Stimulated activated CD4-positive, alpha-beta T cell treated with anti-CD3 and anti-CD28 coated beads, Interleukin-12 subunit alpha, Interleukin-12 subunit beta, amount 100 ng/mL, for 24 hours (primary cell): ENCODE data around the gene RASGRF1.
"Not testable (repeated sequence)": the region's sequence is repeated elsewhere in the genome, so short reads cannot be mapped to it uniquely, and the experiment has no call there.

Experiments
- DNase-seq, 2 experiments: peaks; one replicate each; pipeline ENCODE4 v3.0.0-alpha.2; 2020; ENCODE audit warnings: low read depth in 2 of 2

Gene RASGRF1

DNA sequence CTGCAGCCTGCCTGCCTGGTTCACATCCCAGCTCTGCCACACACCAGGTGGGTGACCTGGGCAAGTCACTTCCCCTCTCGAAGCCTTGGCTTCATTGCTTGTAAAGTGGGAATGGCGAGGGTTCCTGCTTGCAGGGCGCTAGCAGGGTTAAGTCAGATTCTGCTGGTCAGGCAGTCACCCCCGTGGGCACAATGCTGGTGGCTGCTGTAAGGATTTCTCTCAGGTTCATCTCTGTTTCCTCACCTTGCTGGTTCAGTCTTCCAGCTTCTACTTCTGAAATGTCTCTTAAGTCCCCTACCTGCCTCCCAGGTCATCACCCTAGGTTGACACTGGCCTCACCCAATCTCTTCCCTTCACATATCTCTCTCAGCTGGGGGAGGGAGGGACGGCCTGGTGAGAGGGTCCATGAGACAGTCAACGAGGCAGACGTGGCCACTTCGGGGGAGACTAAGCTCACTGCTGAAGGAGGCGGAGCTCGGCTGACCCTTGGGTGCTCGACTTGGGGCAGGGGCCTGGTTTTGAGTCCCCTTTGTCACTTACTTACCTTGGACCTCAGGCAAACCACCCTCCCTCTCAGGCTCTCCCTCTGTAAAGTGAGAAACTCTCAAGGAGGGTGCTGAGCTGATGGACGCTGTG lies 157.3 kb downstream of the RASGRF1 start:
- DNase-seq = no peak

DNA sequence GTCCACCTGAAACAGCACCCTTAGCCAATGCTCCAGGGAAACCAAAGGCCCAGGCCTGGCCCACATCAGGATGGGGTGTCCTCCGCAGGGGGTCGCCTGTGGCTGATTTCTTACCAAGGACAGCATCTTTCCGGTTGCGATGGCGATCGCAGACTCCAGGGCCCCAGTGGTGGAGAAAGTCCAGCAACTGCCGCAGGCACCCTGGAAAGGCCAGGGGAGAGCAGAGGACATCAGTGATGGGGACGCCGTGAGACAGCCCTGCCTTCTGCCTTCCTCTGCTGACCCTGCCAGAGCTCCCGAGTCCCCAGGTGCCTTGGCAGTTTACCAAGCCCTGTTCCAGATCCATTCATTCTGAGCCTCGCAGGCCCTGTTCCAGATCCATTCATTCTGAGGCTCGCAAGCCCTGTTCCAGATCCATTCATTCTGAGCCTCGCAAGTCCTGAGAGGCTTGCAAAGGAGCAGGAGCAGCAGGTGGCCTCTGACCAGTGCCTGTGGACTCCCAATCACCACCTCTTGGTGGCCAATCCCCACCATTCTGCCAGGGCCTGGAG lies 158.2 kb downstream of the RASGRF1 start:
- no peak for DNase-seq

DNA sequence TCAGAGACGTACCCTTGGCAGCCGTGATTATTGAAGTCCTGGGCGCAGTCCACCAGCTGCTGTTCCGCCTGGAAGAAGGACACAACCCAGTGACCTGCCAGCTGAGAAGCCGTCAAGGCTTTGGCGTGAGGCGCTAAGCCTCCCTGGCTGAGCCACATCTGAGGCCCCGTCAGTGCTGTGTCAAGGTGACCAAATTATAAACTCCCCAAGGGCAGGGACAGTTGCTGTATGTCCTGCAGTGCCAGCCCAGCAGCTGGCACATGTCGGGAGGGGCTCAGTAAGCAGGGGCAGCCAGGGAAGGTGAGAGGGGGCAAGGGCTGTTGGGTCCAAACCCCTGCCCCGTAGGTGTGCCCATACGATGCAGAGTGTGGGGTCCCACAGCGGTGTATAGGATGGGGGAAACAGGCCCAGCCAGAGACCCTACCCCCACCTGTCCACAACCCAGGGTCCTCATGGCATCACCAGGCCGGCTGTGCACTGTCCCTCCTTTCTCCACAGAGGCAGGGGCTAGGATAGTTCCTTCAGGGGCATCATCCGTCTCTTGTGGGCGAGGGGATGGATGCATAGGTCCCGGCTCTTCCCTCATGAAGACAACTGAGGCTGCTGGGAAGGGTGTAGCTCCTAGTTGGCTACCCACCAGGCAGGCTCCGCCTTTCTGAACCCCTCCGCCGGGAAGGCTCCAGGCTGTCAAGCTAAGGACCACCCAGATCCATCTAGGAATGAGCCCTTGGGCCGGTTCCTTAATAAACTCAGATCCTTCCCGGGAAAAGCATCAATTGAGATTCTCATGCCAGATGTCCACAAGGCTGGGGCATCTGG lies 158.9 kb downstream of the RASGRF1 start:
- no peak for DNase-seq

DNA sequence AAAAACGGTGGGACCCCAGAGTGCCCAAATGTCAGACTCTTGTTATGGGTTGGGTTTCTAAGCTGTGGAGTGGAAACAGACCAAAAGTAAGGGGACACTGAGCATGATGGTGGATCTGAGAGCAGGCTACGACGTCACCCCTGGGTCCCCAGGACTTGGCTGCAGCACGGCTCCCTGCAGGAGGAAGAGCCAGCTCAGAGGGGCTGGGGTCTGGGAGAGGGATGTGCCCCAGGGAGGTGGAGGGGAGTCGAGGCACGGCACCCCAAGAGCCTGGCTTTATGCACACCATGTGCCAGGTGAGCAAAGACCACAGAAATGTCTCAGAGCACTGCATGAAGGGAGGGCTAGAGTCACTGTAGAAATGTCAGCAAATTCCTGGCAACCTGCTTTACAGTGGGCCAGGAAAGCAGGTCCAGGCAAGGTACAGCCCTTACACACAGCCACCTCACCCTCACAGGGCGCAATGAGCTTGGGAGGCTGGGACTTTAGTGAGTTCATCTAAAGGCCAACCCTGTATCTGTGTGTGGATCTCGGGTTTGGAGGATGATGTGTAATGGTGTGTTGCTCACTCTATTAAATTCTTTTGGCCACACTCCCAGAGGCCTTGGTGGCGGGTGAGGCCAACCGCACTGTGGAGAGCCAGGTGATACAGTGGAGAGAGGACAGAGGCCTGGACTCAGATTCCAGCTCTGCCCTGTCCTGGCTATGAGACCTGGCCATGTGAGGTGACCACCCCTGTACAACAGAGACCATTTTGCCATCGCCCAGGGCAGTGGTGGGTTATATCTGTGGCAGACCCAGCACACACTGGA lies 159.8 kb downstream of the RASGRF1 start:
- no peak for DNase-seq

DNA sequence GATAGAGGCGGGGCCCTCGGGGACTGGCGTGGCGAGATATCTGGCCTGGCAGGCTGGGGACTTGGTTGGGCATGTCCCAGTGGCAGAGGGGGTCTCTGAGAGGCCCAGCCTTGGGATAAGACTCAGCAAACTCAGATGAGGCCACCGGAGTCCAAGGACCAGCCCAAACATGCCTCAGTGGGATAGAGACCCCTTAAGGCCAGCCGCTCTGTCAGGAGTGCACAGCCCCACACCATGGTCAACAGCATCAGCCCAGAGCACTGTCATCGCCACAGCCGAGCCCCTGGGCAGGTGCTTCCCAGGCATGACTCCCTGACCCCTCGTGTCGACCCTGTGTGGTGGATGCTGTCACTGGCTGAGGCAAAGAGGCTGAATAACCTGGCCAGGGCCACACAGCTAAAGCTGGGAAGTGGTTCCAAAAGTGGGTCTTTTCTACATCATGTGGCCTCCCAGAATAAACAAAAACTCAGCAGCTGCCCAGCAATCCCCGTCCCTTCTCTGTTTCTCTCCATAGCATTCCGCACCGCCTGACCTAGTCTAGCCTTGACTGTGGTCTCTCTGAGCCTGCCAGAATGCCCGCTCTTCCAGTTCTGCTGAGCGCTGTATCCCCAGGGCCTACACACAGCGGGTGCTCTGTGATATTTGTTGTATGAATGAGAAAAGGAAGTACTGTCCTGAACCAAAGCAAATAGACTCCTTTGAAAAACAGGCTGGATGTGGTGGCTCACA lies 160.9 kb downstream of the RASGRF1 start:
- no peak for DNase-seq

GRCh38 chr15:78928616-78929093 lies 161.9 kb downstream of the RASGRF1 start:
- DNase-seq = no peak

DNA sequence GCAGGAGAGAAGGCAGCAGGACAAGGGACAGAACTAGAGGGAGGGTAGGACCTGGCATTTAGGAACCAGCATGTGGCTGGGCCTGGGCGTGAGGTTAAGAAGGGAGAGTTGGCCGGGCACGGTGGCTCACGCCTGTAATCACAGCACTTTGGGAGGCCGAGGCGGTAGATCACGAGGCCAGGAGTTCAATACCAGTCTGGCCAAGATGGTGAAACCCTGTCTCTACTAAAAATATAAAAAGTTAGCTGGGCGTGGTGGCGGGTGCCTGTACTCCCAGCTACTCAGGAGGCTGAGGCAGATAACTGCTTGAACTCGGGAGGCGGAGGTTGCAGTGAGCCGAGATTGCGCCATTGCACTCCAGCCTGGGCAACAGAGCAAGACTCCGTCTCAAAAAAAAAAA lies 162.4 kb downstream of the RASGRF1 start:
- DNase-seq = not testable (repeated sequence)

GRCh38 chr15:78927077-78927790 lies 163.3 kb downstream of the RASGRF1 start:
- DNase-seq = no peak

DNA sequence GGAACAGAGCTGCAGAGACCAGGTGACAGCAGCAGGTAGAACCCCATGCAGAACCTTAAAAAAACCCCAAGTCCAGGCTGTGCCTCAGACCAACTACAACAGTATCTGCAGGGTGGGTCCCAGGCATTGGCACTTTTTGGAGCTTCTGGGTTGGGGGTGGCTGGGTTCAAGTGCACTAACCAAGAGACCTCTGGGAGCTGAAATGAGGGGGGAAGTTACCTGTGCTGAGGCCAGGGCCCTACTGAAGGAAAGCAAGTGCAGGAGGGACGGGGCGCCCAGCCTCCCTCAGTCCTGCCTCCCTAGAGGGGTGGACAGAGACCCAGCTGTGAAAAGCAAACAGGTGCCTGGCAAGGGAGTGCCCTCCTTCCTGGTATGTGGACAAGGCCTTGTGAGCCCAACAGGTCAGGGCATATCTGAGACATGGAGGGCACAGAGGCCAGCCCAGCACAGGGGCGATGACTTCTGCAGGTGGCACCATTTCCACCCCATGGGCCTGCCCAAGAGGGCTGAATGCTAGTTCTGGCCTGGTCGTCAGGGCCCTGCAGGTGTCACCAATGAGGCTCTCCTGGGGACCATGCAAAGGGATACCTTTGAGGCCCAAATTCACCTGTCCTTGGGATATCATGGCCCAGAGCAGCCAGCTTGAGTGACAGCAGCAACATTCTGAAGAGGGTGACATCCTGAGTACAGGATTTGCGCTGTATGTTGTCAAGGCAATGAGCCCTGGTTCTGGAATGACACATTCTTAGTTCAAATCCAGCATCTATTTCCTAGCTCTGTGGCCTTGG lies 164.4 kb downstream of the RASGRF1 start:
- DNase-seq = no peak

- no peak for DNase-seq
Measured at GRCh38 chr15:78925076-78925624, 165.4 kb downstream of the RASGRF1 start.

DNA sequence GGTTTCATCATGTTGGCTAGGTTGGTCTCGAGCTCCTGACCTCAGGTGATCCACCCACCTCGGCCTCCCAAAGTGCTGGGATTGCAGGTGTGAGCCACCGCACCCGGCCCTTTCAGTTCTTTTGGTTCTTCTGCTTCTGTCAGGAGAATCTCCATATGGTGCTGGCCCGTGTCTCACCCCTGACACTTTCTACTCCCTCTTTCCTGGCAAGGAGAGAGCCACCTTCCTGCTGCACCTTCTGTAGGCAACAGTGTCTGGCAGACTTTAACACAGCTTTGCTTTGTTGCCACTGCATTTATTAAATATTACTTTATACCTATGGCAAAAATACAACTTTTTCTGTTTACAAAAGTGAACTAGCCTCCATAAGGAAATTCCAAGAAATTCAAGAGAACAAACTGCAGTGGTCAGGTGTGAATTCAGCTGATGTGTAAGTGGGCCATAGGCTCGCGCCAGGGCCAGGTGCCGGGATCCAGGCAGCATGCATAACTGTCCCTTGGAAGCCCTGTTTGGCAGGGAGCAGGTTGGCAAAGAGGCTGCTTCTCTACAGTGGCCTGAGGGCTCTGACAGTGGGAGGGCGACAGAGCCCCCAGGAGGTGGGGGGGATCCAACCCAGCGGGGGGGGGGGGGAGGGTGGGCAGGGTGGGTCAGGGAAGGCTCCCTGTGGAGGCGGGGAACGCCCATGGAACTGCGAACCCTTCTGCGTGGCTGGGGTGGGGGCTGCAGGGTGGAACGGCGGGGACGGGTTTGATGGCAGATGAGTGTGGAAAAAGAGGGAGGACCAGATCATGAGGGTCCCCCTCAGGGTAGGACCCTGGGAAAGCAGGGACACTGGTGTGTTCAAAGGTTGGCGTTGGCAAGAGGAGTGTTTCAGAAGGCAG lies 166.9 kb downstream of the RASGRF1 start:
- no peak for DNase-seq

DNA sequence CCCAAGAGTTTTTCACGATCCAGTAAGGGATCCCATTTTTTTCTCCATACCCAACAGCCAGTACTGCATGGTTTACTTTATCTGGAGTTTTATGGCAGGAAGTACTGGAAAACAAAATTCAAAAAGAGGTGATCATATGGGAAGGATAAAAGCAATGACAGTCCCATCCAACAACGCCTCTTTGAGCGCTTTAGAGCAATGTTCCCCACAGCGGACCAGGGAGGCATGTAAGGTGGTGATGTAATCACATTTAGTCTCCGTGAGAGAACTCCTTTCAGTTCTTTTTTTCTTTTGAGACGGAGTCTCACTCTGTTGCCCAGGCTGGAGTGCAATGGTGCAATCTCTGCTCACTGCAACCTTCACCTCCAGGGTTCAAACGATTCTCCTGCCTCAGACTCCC lies 167.6 kb downstream of the RASGRF1 start:
- DNase-seq = no peak

GRCh38 chr15:78922527-78922926 lies 168.1 kb downstream of the RASGRF1 start:
- DNase-seq = no peak

DNA sequence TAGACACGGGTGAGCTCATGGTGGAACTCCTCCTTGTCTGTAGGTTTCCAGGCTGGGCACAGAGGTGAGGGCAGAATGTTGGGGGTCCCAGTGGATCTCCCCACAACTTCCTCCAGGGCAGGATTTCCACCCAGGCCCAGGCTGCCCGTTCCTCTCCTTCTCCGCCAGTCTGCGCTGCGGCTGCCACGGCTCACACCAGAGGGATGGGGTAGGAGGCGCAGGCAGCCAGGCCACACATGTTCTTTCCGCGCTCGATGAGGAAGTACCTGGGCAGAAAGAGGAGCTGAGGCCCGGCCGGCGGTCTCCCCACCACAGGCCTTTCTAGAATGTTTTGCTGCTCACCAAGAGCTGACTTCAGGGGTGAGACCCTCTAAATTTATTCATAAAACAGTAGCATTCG lies 168.6 kb downstream of the RASGRF1 start:
- DNase-seq = no peak

DNA sequence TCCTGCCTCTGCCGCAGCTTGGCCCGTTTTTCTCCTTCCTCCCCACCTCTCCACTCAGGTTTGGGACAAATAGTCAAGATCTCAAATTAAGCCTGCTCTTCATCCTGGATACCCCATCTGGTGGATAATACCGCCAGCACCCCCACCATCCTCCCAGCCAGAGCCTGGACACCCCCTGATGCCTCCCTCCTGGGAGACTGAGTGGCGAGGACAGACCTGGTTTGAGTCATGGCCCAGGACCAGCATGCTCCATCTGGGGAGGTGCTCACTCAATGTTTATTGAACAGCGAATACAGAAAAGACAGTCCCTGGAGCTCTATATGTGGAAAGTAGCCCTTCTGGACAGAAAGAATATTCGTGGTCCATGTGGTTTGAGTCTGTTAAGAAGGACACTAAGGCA lies 169.1 kb downstream of the RASGRF1 start:
- DNase-seq = no peak

- DNase-seq = no peak
Measured at GRCh38 chr15:78917888-78918287, 172.7 kb downstream of the RASGRF1 start.

GRCh38 chr15:78916088-78916487 lies 174.5 kb downstream of the RASGRF1 start:
- no peak for DNase-seq

DNA sequence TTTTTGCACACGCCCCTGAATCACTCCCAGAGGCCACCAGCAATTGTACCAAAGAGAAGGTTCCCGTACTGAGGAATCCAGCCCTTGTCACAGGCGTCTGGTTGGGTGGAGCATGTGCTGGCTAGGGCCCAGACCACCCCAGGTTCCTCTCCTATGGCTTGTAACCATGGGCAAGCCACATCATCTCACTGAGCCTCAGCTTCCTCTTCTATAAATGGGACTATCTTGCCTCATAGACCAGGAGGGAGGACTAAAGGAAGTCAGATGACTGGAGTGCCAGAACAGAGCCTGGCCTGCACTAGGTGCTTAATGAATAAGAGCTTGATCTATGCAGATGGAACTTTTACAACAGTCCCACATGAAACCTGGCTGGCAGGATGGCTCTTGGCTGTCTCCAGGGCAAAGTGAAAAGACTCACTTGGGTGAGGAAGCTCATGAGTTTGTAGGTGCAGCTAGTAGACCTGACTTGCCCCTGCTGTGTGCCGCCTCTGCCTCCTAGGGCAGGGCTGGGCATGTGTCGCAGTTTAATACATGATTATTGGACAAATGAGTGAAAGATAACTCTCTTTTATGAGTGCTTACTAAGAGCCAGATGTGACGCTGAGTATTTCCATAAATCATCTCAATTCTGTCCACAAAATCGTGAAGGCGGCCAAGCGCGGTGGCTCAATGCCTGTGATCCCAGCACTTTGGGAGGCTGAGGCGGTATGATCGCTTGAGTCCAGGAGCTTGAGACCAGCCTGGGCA lies 175.1 kb downstream of the RASGRF1 start:
- DNase-seq = no peak
